T-cell (primary cell): ENCODE data around the gene NEDD4. TPM values are rescaled to one million over a fixed set of nuclear protein-coding genes. Genes with fewer than 3 reads are reported as not detected.
A peak's percentile ranks its signal among the peaks of the same experiment; 100 is the strongest.
"Not testable (repeated sequence)": the region's sequence is repeated elsewhere in the genome, so short reads cannot be mapped to it uniquely, and the experiment has no call there.

Experiments
- ATAC-seq, 4 experiments: fragments of 200-7000 bp in 3 of 4; fragments of 150-1000 bp in 1 of 4; cut with Tn5 transposase; replicated peaks in 1 of 4; 1 replicate in 3 of 4; 2 replicates in 1 of 4; pipeline ENCODE4 v1.10.0; 2021; ENCODE audit warnings: moderate library complexity in 3 of 4, mild to moderate bottlenecking in 2 of 4, moderate number of reproducible peaks in 1 of 4
- CTCF ChIA-PET, 2 donors: fragments of 300-600 bp; sonication (Branson Sonifier 250); formaldehyde crosslinking; loops; one replicate each; lab custom pipeline; 2022; ENCODE audit warnings: antibody characterized with exemption in 2 of 2; lab: Charles Lee
- POLR2A ChIA-PET, 2 donors: fragments of 300-600 bp; sonication (Branson Sonifier 250); formaldehyde crosslinking; loops; one replicate each; lab custom pipeline; 2022; ENCODE audit warnings: antibody characterized with exemption in 2 of 2; lab: Charles Lee
- DNase-seq, 35 experiments: peaks; one replicate each; pipeline versions ENCODE4 v3.0.0 to v3.0.0-alpha.2; 2013 to 2023
- H3K27ac ChIP-seq: one replicate; pipeline ENCODE4 v1.5.1; 2013; ENCODE audit warnings: low read length
- H3K27me3 ChIP-seq, 2 experiments: replicated peaks in 1 of 2; 1 replicate in 1 of 2; 2 replicates in 1 of 2; pipeline versions ENCODE4 v1.6.1 to v1.7.0; 2013; ENCODE audit warnings: low read length in 1 of 2, mixed read lengths in 1 of 2; ENCODE audit not compliant: control insufficient read depth in 2 of 2, insufficient read depth in 2 of 2; ENCODE audit errors: extremely low read depth in 1 of 2
- H3K36me3 ChIP-seq, 2 donors: 1 replicate in 1 of 2; 2 replicates in 1 of 2; pipeline versions ENCODE4 v1.6.1 to v1.7.0; 2013; ENCODE audit warnings: low read length in 1 of 2; ENCODE audit not compliant: control insufficient read depth in 2 of 2, insufficient read depth in 1 of 2; ENCODE audit errors: extremely low read depth in 1 of 2
- H3K4me1 ChIP-seq, 2 experiments: 1 replicate in 1 of 2; 2 replicates in 1 of 2; pipeline versions ENCODE4 v1.6.1 to v1.7.0; 2013; ENCODE audit warnings: low read length in 2 of 2, mixed read lengths in 1 of 2; ENCODE audit not compliant: insufficient read depth in 2 of 2, control insufficient read depth in 1 of 2; ENCODE audit errors: extremely low read depth in 1 of 2
- H3K4me3 ChIP-seq, 2 donors: 1 replicate in 1 of 2; 2 replicates in 1 of 2; pipeline versions ENCODE4 v1.5.1 to v1.7.0; 2013; ENCODE audit warnings: mild to moderate bottlenecking in 2 of 2, low read length in 1 of 2, moderate library complexity in 1 of 2; ENCODE audit not compliant: control insufficient read depth in 1 of 2; ENCODE audit errors: extremely low read depth in 1 of 2
- H3K9me3 ChIP-seq: 2 replicates; pipeline ENCODE4 v1.7.0; 2013
- H3K27ac Mint-ChIP-seq, 2 donors: one replicate each; pipeline ENCODE4 v1.8.0; 2020 to 2021; ENCODE audit warnings: mild to moderate bottlenecking in 2 of 2, mixed read lengths in 2 of 2
- H3K27me3 Mint-ChIP-seq, 2 donors: one replicate each; pipeline ENCODE4 v1.8.0; 2021 to 2022; ENCODE audit warnings: mixed read lengths in 2 of 2
- H3K36me3 Mint-ChIP-seq: one replicate; pipeline ENCODE4 v1.8.0; 2021; ENCODE audit warnings: mixed read lengths
- H3K4me1 Mint-ChIP-seq, 3 donors: one replicate each; pipeline ENCODE4 v1.8.0; 2020 to 2022; ENCODE audit warnings: mixed read lengths in 3 of 3, mild to moderate bottlenecking in 1 of 3
- H3K4me3 Mint-ChIP-seq, 3 donors: one replicate each; pipeline ENCODE4 v1.8.0; 2020 to 2022; ENCODE audit warnings: mild to moderate bottlenecking in 3 of 3, mixed read lengths in 3 of 3, moderate library complexity in 3 of 3
- H3K9me3 Mint-ChIP-seq, 3 donors: one replicate each; pipeline ENCODE4 v1.8.0; 2020 to 2022; ENCODE audit warnings: mixed read lengths in 3 of 3
- WGBS: methylation state at CpG from one replicate; pipeline ENCODE4 v1.1.5; 2013; ENCODE audit warnings: missing lambda C conversion rate; ENCODE audit not compliant: insufficient coverage; 5-methylcytosine and 5-hydroxymethylcytosine counted together
- total RNA-seq, 35 experiments: library from RNA in 6 of 35; stranded (reverse) in 6 of 35; fragments of 120-200 nt in 1 of 35; gene quantifications; one replicate each; pipeline versions ENCODE4 v1.2.1 to v1.2.4 and lab custom pipeline; 2013 to 2026

NEDD4 gene
- total RNA-seq, 5 donors from 2014 or later (not counting 1 experiment from before 2014, with no cell fraction given): 2.2 to 8.6 (median 5.1) TPM

- no peak overlapping the region for H3K27ac ChIP-seq
- WGBS: 74% methylated on average over 3 of the region's 4 CpGs
- Mint-ChIP-seq H3K9me3 (no peaks in the 10 kb centered on the region), H3K4me1 (no peaks in the 10 kb centered on the region), H3K27ac (no peak overlapping the region), H3K4me3 (no peak overlapping the region), H3K36me3 (peaks cover 1% of the 10 kb centered on the region), H3K27me3 (no peaks in the 10 kb centered on the region)
- H3K4me1 ChIP-seq: no peaks in the 10 kb centered on the region
- no peaks in the 10 kb centered on the region for H3K27me3 ChIP-seq
- no peaks in the 10 kb centered on the region for H3K36me3 ChIP-seq
- DNase-seq (no peak), ATAC-seq (no peak)
- H3K9me3 ChIP-seq: no peaks in the 10 kb centered on the region
- H3K4me3 ChIP-seq: no peak overlapping the region
- POLR2A ChIA-PET: no interaction called here
- CTCF ChIA-PET: interaction anchor here in 1 of 2 donors (1.1 kb wide), 1 partner anchor 93 kb away, joined by 3 read pairs; no protein-coding TSS in a partner anchor
These were observed 33.5 kb downstream of the NEDD4 start for GRCh38 chr15:55959744-55960447.

- no peaks in the 10 kb centered on the region for H3K36me3 Mint-ChIP-seq
- Histone ChIP-seq H3K27ac (no peak overlapping the region), H3K4me1 (no peaks in the 10 kb centered on the region), H3K36me3 (no peaks in the 10 kb centered on the region), H3K4me3 (no peak overlapping the region), H3K9me3 (no peaks in the 10 kb centered on the region), H3K27me3 (no peaks in the 10 kb centered on the region)
- H3K4me3 Mint-ChIP-seq: no peak overlapping the region
- no peaks in the 10 kb centered on the region for H3K9me3 Mint-ChIP-seq
- no peaks in the 10 kb centered on the region for H3K27me3 Mint-ChIP-seq
- ChIA-PET CTCF (no interaction called here), POLR2A (no interaction called here)
- no CpG with 5 or more reads among the region's 1 CpG for WGBS
- H3K4me1 Mint-ChIP-seq: no peaks in the 10 kb centered on the region
- H3K27ac Mint-ChIP-seq: no peak overlapping the region
- no peak for ATAC-seq
- DNase-seq: no peak
These were observed 35.1 kb downstream of the NEDD4 start for GRCh38 chr15:55958349-55958748.

- Mint-ChIP-seq H3K27ac (no peak overlapping the region), H3K36me3 (no peaks in the 10 kb centered on the region), H3K9me3 (no peaks in the 10 kb centered on the region), H3K27me3 (no peaks in the 10 kb centered on the region), H3K4me1 (no peaks in the 10 kb centered on the region), H3K4me3 (no peak overlapping the region)
- POLR2A ChIA-PET: no interaction called here
- CTCF ChIA-PET: interaction anchor here in 1 of 2 donors (0.6 kb wide), 1 partner anchor 191 kb away, joined by 3 read pairs; no protein-coding TSS in a partner anchor
- Histone ChIP-seq H3K36me3 (no peaks in the 10 kb centered on the region), H3K27me3 (no peaks in the 10 kb centered on the region), H3K4me1 (no peaks in the 10 kb centered on the region), H3K4me3 (no peak overlapping the region), H3K9me3 (no peaks in the 10 kb centered on the region), H3K27ac (no peak overlapping the region)
- ATAC-seq: no peak
- DNase-seq: no peak
- WGBS: 83% methylated on average over 1 of the region's 6 CpGs
These were observed 38.4 kb downstream of the NEDD4 start for GRCh38 chr15:55954862-55955605.

GRCh38 chr15:55952501-55953274 is 40.7 kb downstream of the NEDD4 start:
- H3K4me1 ChIP-seq, ATAC-seq, H3K4me3 ChIP-seq, DNase-seq, H3K27ac Mint-ChIP-seq, H3K4me1 Mint-ChIP-seq, H3K36me3 ChIP-seq, H3K27me3 Mint-ChIP-seq, H3K4me3 Mint-ChIP-seq, H3K27ac ChIP-seq, H3K27me3 ChIP-seq, CTCF ChIA-PET, H3K9me3 ChIP-seq, POLR2A ChIA-PET, H3K9me3 Mint-ChIP-seq: not testable (repeated sequence)
- peaks cover 15% of the 10 kb centered on the region for H3K36me3 Mint-ChIP-seq
- WGBS: 94% methylated on average over 10 of the region's 14 CpGs

GRCh38 chr15:55944606-55945005 is 48.8 kb downstream of the NEDD4 start:
- POLR2A ChIA-PET, H3K27me3 Mint-ChIP-seq, H3K27me3 ChIP-seq, CTCF ChIA-PET, H3K36me3 ChIP-seq, H3K27ac ChIP-seq, H3K4me1 ChIP-seq, H3K27ac Mint-ChIP-seq, ATAC-seq, H3K4me1 Mint-ChIP-seq, H3K4me3 Mint-ChIP-seq, H3K4me3 ChIP-seq, H3K9me3 ChIP-seq, DNase-seq: not testable (repeated sequence)
- Mint-ChIP-seq H3K9me3 (peaks cover 8 to 11% (median 9%) of the 10 kb centered on the region in 3 donors), H3K36me3 (peaks cover 34% of the 10 kb centered on the region)
- 100% methylated on average over 1 of the region's 2 CpGs for WGBS

- Histone ChIP-seq H3K27me3 (no peaks in the 10 kb centered on the region), H3K9me3 (no peaks in the 10 kb centered on the region), H3K4me3 (no peak overlapping the region), H3K36me3 (no peaks in the 10 kb centered on the region), H3K4me1 (no peaks in the 10 kb centered on the region), H3K27ac (no peak overlapping the region)
- DNase-seq (no peak), ATAC-seq (no peak)
- Mint-ChIP-seq H3K4me3 (no peak overlapping the region), H3K4me1 (no peaks in the 10 kb centered on the region), H3K27ac (peak overlapping the region in 1 of 2 donors; percentile 17), H3K36me3 (peaks cover 34% of the 10 kb centered on the region), H3K9me3 (peaks cover 13 to 16% (median 13%) of the 10 kb centered on the region in 3 donors), H3K27me3 (no peaks in the 10 kb centered on the region)
- ChIA-PET POLR2A (no interaction called here), CTCF (no interaction called here)
- WGBS: no CpG with 5 or more reads among the region's 4 CpGs
These were observed 51.1 kb downstream of the NEDD4 start for GRCh38 chr15:55942332-55942731.
